HG02973 (cell line): ENCODE results near the gene MCHR1.
A peak's percentile ranks its signal among the peaks of the same experiment; 100 is the strongest.

Source experiments
- ATAC-seq: cut with Tn5 transposase; IDR thresholded peaks from one replicate; pipeline ENCODE4 v1.9.1; 2021; ENCODE audit warnings: moderate library complexity; ENCODE audit not compliant: unreplicated experiment

Gene MCHR1, protein sequence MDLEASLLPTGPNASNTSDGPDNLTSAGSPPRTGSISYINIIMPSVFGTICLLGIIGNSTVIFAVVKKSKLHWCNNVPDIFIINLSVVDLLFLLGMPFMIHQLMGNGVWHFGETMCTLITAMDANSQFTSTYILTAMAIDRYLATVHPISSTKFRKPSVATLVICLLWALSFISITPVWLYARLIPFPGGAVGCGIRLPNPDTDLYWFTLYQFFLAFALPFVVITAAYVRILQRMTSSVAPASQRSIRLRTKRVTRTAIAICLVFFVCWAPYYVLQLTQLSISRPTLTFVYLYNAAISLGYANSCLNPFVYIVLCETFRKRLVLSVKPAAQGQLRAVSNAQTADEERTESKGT

DNA sequence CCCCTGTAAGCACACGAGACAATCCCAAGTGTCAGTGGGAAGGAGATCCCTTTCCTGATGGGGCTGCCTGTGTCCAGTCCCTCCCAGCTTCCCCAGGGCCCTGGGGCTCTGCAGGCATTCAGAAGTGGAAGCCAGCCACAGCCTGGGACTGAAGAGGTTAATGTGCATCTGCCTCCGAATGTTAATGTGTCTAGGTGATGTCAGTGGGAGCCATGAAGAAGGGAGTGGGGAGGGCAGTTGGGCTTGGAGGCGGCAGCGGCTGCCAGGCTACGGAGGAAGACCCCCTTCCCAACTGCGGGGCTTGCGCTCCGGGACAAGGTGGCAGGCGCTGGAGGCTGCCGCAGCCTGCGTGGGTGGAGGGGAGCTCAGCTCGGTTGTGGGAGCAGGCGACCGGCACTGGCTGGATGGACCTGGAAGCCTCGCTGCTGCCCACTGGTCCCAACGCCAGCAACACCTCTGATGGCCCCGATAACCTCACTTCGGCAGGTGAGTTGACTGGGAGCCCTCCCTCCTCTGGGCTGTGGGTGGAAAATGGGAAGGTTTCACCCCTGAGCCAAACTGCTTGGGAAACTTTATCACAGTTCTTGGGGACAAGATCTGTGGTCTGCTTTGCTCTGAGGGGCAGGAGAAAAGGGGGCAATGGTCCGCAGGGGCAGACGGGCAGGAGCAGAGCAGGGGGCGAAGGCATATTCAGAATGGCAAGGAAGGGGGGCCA lies at the start of gene MCHR1:
TSS of gene MCHR1 (plus strand) at position 236 of the 715 bp plus-strand sequence. CDS start at position 405, 169 bp downstream.
- ATAC-seq = no peak

DNA sequence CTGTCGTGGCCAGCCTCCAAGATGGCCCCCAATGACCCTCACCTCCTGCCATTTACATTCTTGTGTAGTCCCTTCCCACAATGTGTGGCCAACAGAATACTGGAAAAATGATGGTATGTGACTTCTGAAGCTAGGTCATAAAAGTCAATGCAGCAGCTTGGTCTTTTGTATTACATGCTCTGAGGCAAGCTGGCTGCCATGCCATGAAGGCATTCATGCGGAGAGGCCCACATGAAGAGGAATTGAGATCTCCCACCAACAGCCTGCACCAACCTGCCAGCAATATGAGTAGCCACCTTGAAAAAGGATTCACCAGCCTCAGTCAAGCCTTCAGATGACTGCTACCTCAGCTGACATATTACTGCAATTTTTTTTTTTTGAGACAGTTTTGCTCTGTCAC lies 47.4 kb upstream of the MCHR1 start:
- no peak for ATAC-seq

DNA sequence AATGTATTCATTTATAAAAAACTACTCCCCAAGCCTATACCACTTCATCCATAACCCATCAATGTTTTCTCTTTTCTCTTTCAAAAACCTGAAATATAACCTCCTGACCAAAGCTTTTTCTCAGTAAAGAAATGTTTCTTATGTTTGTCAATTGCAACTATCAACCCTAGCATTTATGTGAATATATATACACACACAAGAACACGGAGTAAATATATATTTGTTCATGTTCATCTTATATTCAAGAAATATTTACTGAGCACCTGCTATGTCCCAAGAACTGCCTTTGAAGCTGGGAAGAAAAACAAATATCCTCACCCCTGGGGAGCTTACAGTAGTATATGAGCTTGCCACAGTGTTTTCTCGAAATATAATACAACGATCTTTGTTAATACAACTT lies 46.2 kb upstream of the MCHR1 start:
- ATAC-seq = no peak

DNA sequence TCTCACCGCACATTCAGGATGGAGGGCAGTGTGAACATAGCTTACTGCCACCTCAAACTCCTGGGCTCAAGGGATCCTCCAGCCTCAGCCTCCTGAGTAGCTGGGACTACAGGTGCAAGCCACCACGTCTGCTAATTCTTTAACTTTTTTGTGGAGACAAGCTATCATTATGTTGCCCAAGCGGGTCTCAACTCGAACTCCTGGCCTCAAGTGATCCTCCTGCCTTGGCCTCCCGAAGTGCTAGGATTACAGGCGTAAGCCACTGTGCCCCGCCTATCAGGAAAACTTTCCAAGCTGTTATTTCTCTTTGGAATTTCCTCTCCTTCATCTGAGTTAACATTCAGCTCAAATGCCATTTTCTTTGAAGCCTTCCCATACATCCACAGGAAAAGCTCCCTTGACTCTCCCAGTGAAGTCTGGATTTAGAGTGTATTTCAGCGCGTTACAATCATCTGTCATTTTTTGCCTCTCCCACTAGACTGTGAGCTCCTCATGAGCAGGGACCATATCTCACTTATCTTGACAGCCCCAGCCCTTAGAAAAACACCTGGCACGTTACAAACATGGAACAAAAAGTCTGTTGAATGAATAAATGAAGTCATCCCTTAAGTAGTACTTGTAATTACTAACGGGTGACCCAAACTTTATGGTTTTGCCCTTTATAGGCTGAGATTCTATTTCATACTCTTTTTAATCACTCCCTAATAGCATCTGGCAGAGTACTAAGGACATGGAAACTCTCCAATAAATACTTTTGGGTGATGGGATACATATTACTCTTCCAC lies 45.0 kb upstream of the MCHR1 start:
- no peak for ATAC-seq

DNA sequence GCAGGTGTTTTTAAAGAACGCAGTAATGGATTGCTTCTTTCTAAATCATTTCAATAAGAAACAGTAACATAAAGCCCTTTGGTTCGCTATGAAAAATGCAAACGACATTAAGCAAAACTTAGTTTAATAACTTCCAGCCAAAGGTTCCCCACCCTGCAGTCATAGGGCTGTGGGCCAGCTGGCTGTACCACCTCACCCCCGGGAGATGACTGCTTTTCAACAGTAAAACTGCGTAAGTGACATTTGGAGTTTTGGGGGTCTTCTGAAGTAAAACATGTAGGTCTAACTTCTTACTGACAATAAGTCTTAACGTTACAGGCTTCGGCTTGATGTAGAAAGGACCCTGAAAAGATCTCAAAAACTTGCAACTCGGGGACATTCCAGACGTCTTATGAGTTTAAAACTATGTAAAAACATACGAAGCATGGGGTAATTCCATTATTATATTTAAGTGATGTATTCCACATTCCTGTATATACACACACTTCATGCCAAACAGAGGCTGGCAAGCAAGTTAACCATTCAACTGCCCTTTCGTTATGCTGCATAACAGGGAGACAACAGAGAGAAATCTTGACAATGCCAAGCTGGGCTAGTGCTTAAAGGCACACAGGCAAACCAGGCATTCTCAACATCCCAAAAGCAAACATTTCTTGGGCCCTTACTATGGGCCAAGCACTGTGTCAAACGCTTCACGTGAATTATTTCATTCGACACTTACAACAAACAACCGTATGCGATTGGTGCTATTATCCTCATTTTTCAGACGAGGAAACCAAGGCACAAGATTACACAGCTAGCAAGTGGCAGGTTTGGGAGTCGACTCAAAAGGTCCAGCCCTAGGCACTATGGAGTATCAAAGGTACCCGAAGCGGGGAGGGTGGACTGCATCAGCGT lies 44.0 kb upstream of the MCHR1 start:
- ATAC-seq = no peak

DNA sequence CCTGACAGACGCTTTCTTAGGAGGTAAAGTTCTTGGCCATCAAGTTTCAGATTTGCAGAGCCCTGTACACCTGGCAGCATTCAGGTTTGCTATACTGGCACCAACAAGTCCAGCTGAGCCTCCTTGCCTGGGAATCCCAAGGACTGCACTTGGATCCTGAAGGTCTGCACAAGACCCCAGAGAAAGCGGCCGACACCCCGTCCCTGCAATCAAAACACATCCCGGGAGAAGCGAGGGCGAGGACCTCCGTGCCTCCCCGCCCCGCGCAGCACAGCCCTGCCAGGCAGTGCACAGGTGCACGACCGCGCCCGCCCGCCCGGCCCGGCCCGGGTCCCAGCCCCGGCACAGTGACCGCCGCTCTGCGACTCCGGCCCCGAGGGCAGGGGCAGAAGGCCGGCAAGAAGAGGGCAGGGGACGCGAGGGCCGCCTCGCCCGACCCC lies 43.3 kb upstream of the MCHR1 start:
- peak; percentile 7 for ATAC-seq

DNA sequence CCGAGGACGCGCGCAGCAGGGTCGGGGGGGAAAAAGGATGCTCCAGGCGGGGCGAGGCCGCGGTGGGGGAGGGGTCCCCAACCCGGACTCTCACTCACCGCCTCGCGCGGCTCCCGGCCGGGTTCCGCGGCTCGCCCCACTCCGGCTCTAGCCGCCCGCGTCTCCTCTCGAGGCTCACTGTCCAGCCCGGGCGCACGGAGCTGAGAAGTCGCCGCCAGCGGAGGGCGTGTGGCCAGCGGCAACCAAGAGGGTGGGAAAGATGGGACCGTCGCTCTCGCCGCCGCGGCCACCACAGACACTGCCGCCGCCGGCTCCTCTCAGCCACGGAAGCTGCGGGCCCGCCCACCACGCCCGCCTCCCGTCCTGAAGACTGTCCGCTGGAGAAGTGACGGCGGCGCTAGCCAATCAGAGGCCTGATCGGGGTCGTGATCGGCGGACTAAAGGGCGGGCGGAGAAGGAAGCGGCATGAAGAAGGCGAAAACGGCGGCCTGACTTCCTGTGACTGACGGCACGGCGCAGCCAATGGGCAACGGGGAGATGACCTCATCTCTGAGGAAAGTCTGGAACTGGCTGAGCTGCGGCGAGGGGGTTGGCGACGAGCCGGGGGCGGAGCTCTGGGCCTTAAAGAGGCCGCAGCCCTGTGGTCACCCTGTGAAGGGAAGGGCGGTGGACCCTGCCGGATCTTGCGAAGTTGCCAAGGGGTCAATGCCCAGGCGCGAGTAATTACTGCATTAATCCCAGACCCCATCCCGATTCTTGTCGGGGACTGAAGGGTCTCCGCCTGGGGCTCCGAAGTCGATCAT lies 42.7 kb upstream of the MCHR1 start, which contains the start of gene MRTFA:
TSS of gene MRTFA (minus strand) at position 340 of the 803 bp plus-strand sequence.
- ATAC-seq = peak; percentile 90

DNA sequence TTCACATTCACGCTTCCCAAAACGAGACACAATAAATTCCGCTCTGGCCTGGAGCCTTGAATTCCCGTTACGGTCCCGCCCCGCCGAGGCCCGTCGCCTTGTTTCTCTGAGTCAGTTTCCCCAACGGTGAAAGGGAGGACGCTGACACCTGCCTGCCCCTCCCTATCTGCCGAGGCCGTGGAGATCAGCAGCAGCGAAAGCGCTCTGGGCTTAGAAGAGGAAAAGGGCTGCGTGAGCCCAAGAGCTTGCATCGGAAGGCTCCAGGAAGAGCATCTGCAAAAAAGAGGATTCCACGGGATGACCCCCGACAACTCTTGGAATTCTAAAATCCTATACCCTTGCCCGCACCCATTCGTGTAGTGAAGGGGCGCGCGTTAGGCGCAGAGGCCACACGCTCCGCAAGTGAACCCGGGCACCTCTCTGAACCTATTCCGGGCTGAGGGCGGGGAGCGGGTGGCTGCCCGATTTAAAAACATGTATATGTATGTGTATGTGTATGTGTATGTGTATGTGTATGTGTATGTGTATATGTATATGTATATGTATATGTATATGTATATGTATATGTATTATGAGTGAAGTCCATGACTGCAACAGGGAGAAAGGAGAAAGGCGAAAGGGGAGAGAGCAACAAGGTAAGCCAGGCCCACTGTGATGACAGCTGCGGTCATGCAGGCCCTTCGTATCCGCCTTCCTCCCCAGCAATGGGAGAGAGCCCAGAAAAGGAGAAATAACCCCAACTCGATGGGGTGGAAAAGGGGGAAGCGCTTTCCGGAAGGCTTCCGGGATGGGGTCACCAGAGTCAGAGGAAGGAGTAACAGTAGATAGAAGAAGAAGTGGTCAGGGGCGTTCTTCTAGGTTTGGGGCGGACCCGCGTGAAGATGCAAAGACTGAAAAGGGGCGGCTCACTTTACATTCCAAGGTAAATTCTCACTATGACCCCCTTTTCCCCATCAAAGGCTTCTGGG lies 41.8 kb upstream of the MCHR1 start:
- ATAC-seq = no peak

DNA sequence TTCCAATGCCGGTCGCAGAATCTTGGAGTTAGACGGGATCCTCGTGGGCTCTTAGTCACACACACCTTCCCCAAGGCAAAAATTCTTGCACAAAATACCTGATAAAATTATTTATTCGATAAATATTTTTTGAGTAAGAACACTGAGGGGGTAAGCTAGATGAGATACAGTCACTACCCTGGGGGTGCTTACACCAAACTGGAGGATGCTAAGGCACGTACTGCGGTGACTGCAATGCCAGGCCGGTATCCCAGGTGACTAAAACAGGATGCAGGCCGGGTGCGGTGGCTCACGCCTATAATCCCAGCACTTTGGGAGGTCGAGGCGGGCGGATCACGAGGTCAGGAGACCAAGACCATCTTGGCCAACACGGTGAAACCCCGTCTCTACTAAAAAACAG lies 41.0 kb upstream of the MCHR1 start:
- no peak for ATAC-seq

DNA sequence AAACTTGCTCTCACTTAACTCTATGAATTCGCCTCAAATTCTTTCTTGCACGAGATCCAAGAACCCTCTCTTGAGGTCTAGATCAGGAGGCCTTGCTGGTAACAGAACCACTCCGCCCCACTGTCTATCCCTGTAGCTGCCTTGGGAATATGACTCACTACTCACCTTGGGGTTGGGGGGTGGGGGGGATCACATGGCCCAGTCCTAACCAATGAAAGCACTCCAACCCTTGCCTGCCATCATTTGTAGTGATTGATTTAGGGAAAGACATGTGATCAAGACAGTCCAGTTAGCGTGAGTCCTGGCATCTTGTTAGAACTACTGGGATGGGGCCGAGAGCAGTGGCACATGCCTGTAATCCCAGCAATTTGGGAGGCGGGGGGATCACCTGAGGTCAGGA lies 38.0 kb upstream of the MCHR1 start:
- no peak for ATAC-seq

DNA sequence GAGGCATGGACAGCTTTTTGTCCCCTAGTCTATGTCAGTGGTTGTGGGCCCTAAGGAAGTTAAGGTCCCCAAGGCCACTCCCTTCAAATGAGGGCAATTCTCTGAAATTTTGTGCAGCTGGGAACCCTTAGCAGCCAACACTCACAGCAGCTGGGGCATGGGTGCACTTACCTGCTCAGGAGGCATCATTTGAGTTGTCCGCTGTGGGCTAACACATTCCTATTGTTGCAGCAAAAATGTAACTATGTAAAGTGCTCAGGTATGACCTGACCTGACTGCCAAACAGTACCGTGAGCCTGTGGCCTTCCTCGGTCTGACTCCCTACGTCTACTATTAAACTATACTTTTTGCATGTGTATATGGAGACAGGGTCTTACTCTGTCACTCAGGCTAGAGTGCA lies 37.0 kb upstream of the MCHR1 start:
- no peak for ATAC-seq

DNA sequence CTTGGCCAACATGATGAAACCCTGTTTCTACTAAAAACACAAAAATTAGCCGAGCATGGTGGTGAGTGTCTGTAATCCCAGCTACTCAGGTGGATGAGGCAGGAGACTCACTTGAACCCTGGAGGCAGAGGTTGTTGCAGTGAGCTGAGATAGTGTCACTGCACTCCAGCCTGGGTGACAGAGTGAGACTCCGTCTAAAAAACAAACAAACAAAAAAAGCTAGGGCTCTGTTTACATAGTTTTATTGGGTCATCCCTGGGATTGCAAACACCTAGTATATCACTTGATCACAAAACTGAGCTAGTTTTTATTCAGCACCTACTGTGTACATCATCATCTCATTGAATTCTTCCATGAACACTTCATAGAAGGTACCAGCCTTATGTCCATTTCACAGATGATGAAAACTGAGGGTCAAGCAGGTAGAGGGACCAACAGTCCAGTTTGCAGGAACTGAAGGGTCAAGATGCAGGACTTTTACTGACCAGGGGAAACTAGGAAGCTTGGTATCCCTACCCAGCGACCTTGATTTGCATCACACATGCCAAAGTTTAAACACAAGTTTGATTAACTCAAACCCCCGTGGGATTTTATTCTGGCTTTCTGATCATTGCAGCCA lies 33.6 kb upstream of the MCHR1 start:
- no peak for ATAC-seq

DNA sequence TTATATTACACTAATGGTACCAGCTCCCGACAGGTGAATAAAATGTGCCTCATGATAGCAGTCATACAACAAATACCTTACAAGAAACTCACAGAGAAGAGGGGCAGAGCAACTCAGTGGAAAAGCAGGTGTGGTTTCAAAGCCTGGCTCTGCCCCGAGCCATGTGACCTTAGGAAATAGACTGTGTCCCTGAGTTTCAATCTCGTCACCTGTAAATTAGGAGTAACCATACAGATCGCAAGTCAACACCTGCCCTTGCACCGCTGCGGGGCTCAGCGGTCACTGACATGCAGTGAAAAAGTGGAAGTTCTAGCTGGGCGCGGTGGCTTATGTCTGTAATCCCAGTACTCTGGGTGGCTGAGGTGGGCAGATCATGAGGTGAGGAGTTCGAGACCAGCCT lies 30.9 kb upstream of the MCHR1 start:
- ATAC-seq = no peak

DNA sequence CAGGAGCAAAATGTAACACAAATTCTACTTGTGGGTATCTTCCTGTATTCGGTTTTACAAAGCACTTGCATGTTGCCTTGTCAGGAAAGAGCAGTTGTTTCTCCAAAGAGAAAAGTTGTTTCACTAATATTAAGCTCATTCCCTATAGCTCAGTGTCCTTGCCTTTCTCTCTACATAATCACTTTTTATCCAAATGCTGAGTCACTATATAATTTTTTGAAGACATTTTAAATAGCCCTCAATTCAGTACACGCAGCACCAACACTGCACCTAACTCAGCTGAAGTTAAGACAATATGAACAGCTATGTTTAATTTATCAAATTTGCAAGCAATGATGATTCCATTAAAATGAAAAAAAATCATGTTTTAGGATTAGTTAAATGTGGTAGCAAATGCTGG lies 28.2 kb upstream of the MCHR1 start:
- no peak for ATAC-seq

DNA sequence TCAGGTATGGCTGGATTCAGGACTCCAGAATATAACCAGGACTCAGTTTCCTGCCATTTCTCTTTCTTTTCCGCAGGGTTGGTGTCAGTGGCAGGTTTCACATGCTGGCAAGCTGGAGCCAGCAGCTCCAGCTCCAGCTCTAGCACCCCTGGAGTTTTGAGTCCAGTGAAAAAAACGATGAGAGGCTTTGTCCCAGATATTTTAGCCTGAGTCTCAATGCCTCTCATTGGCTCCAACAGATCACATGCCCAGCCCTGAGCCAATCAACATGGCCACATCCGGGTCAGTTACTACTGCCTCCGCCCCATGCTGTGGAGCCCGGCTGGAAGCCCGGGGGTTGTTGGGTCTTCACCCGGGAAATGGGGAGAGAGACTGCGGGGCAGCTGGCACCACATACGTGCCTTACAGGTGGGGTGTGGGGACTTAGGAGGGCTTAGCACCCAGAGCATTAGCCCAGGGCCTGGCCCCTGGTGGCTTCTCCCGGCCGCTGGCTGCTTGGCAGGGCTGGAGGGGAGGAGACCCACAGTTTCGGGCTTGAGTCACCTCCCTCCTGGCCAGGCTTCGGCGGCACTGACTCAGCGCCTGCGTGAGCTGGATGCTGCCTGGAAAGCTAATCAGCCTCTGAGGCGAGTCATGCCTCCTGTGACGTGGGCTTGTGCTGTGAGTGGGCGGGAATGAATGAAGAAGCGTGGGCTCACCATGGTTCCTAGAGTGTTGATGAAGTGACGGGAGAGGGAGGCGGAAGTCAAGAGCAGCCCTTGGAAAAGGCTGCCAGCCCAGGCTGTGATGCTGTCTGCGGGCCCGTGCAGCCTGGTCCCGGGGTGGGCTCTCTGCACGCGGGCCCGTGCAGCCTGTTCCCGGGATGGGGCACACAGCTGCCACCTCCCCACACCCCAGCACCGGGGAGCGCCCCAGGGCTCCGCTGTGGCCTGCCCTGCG lies 27.5 kb upstream of the MCHR1 start:
- ATAC-seq = no peak

DNA sequence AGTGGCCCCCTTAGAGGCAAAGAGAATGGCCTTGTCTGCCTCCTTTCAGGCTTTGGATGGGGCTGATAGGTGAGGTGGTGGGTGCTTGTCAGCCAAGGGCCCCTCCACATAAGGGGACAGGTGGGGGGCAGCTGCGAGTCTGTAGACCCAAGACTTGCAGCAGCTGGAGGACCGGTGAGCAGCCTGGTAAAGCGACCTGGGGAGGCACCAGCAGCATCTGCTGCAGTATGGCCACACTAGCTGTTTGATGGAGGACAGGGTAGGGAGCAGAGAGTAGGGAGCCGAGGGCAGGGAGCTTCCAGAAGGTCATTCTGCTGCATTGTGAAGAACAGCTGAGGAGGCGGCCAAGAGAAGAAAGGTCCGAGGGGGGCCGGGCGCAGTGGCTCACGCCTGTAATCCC lies 25.9 kb upstream of the MCHR1 start:
- no peak for ATAC-seq

DNA sequence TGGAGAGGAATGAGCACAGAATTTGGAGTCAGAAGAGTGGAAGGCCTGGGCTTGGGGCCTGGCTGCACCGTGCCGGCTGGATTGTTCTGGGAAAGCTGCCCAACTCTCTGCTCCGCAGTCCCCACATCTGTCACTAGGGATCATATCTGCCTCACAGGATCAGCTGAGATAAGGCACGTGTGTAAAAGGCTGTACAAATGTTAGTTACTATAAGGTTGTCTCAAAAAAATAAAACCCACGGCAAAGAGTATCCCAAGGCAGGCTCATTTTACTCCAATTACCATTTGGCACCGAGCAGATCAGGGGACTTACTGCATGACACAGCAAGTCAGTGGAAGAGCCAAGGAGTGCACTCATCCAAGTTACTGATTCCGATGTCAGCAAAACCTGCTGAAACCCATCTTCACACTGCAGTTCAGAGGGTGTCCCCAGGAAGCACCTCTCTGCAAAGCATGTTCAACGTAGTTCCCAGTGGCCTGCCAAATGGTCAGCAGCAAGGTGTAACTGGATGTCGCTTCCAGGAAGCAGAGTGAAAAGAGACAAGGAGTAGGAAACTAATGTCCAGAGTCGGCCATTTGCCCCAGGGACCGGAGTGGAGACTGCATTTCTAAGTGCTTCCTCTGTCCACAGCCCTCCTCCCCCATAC lies 24.6 kb upstream of the MCHR1 start:
- no peak for ATAC-seq
